H9 (cell line): Measurements from ENCODE around the gene MPV17L2. TPM values are rescaled to one million over a fixed set of nuclear protein-coding genes. Genes with fewer than 3 reads are reported as not detected.

Source experiments
- DNase-seq: peaks from one replicate; pipeline ENCODE4 v3.0.0-alpha.2; 2017
- H2AFZ ChIP-seq: one replicate; pipeline ENCODE4 v1.6.1; 2013; ENCODE audit warnings: mild to moderate bottlenecking, low read length, control low read depth, moderate library complexity
- H2AK5ac ChIP-seq: 2 replicates; pipeline ENCODE4 v1.6.1; 2013; ENCODE audit warnings: low read length, control low read depth, mixed read lengths; ENCODE audit not compliant: insufficient read length
- H2BK120ac ChIP-seq: one replicate; pipeline ENCODE4 v1.6.1; 2013; ENCODE audit warnings: low read depth, mild to moderate bottlenecking, low read length, control low read depth, inconsistent platforms; ENCODE audit not compliant: poor library complexity, severe bottlenecking
- H2BK12ac ChIP-seq: 2 replicates; pipeline ENCODE4 v1.6.1; 2013; ENCODE audit warnings: low read length, control low read depth, mixed read lengths, low read depth; ENCODE audit not compliant: insufficient read length
- H2BK15ac ChIP-seq: 2 replicates; pipeline ENCODE4 v1.6.1; 2013; ENCODE audit warnings: low read depth, low read length, control low read depth
- H2BK20ac ChIP-seq: one replicate; pipeline ENCODE4 v1.6.1; 2013; ENCODE audit warnings: low read depth, mild to moderate bottlenecking, low read length, control low read depth, inconsistent platforms; ENCODE audit not compliant: poor library complexity, severe bottlenecking
- H2BK5ac ChIP-seq: 2 replicates; pipeline ENCODE4 v1.6.1; 2013; ENCODE audit warnings: low read length, control low read depth, mixed read lengths; ENCODE audit not compliant: insufficient read length
- H3K14ac ChIP-seq: 2 replicates; pipeline ENCODE4 v1.6.1; 2013; ENCODE audit warnings: low read length, control low read depth; ENCODE audit not compliant: insufficient read depth
- H3K18ac ChIP-seq: 2 replicates; pipeline ENCODE4 v1.6.1; 2013; ENCODE audit warnings: low read depth, mild to moderate bottlenecking, mixed read lengths, low read length, control low read depth; ENCODE audit not compliant: insufficient read length
- H3K23ac ChIP-seq: 2 replicates; pipeline ENCODE4 v1.6.1; 2013; ENCODE audit warnings: low read length, control low read depth, mixed read lengths, low read depth; ENCODE audit not compliant: insufficient read length
- H3K23me2 ChIP-seq: 2 replicates; pipeline ENCODE4 v1.6.1; 2013; ENCODE audit warnings: low read depth, mild to moderate bottlenecking, mixed read lengths, low read length, control low read depth; ENCODE audit not compliant: insufficient read length, poor library complexity, severe bottlenecking
- H3K27ac ChIP-seq: 2 replicates; pipeline ENCODE4 v1.5.1; 2013; ENCODE audit warnings: low read length, control low read depth, mixed read lengths, low read depth; ENCODE audit not compliant: insufficient read length
- H3K27me3 ChIP-seq: 2 replicates; pipeline ENCODE4 v1.6.1; 2013; ENCODE audit warnings: low read length, control low read depth, inconsistent platforms; ENCODE audit not compliant: insufficient read depth
- H3K4ac ChIP-seq: 2 replicates; pipeline ENCODE4 v1.6.1; 2013; ENCODE audit warnings: low read depth, mild to moderate bottlenecking, control low read depth, inconsistent platforms, low read length, moderate library complexity
- H3K4me1 ChIP-seq: 2 replicates; pipeline ENCODE4 v1.6.1; 2013; ENCODE audit warnings: low read length, control low read depth, inconsistent platforms; ENCODE audit not compliant: insufficient read depth
- H3K4me2 ChIP-seq: 2 replicates; pipeline ENCODE4 v1.6.1; 2013; ENCODE audit warnings: low read length, control low read depth, mixed read lengths; ENCODE audit not compliant: insufficient read length, insufficient read depth
- H3K56ac ChIP-seq: 2 replicates; pipeline ENCODE4 v1.6.1; 2013; ENCODE audit warnings: low read depth, mild to moderate bottlenecking, mixed read lengths, low read length, control low read depth; ENCODE audit not compliant: insufficient read length
- H3K79me1 ChIP-seq: 2 replicates; pipeline ENCODE4 v1.6.1; 2013; ENCODE audit warnings: low read depth, mild to moderate bottlenecking, moderate library complexity, low read length, control low read depth, inconsistent platforms; ENCODE audit not compliant: insufficient read depth, poor library complexity, severe bottlenecking
- H3K79me2 ChIP-seq: 2 replicates; pipeline ENCODE4 v1.6.1; 2013; ENCODE audit warnings: low read length, control low read depth, inconsistent platforms; ENCODE audit not compliant: insufficient read depth
- H3K9ac ChIP-seq: 2 replicates; pipeline ENCODE4 v1.6.1; 2013; ENCODE audit warnings: low read length, control low read depth, mixed read lengths; ENCODE audit not compliant: insufficient read length; ENCODE audit errors: extremely low read depth
- H3K9me3 ChIP-seq: one replicate; pipeline ENCODE4 v1.6.1; 2013; ENCODE audit warnings: low read depth, low read length, inconsistent platforms; ENCODE audit not compliant: control insufficient read depth
- H3T11ph ChIP-seq: one replicate; pipeline ENCODE4 v1.6.1; 2013; ENCODE audit warnings: mild to moderate bottlenecking, low read length, control low read depth, inconsistent platforms
- H4K20me1 ChIP-seq: one replicate; pipeline ENCODE4 v1.6.1; 2013; ENCODE audit not compliant: control insufficient read depth, insufficient read length, insufficient read depth
- H4K5ac ChIP-seq: 2 replicates; pipeline ENCODE4 v1.6.1; 2013; ENCODE audit warnings: low read depth, mild to moderate bottlenecking, mixed read lengths, low read length, control low read depth; ENCODE audit not compliant: insufficient read length
- H4K8ac ChIP-seq: replicated peaks from 2 replicates; pipeline ENCODE4 v1.6.1; 2013; ENCODE audit warnings: low read length, control low read depth, mixed read lengths, low read depth; ENCODE audit not compliant: insufficient read length
- H4K91ac ChIP-seq: 2 replicates; pipeline ENCODE4 v1.6.1; 2013; ENCODE audit warnings: low read depth, mild to moderate bottlenecking, moderate library complexity, mixed read lengths, low read length, control low read depth; ENCODE audit not compliant: insufficient read length
- H3K27ac Mint-ChIP-seq, 3 experiments: 2 replicates in 2 of 3; 3 replicates in 1 of 3; pipeline ENCODE4 v1.8.0; 2020 to 2021; ENCODE audit warnings: mixed read lengths in 3 of 3, mild to moderate bottlenecking in 1 of 3, moderate library complexity in 1 of 3
- H3K27me3 Mint-ChIP-seq: 2 replicates; pipeline ENCODE4 v1.8.0; 2021; ENCODE audit warnings: low read depth, mild to moderate bottlenecking, moderate library complexity, mixed read lengths
- H3K36me3 Mint-ChIP-seq, 3 experiments: 2 replicates in 2 of 3; 3 replicates in 1 of 3; pipeline ENCODE4 v1.8.0; 2020 to 2021; ENCODE audit warnings: low read depth in 3 of 3, mixed read lengths in 3 of 3; ENCODE audit not compliant: insufficient read depth in 1 of 3
- H3K4me1 Mint-ChIP-seq, 2 experiments: 2 replicates each; pipeline ENCODE4 v1.8.0; 2020; ENCODE audit warnings: mixed read lengths in 2 of 2
- H3K4me3 Mint-ChIP-seq, 2 experiments: 2 replicates in 1 of 2; 3 replicates in 1 of 2; pipeline ENCODE4 v1.8.0; 2020 to 2021; ENCODE audit warnings: mild to moderate bottlenecking in 2 of 2, mixed read lengths in 2 of 2, moderate library complexity in 1 of 2
- H3K9me3 Mint-ChIP-seq, 2 experiments: 2 replicates in 1 of 2; 3 replicates in 1 of 2; pipeline ENCODE4 v1.8.0; 2020; ENCODE audit warnings: mild to moderate bottlenecking in 2 of 2, mixed read lengths in 2 of 2, moderate library complexity in 1 of 2
- WGBS: extraction: QIAGEN DNeasy Blood & Tissue Kit; methylation state at CpG from one replicate; pipeline ENCODE4 v1.1.7; 2013; ENCODE audit warnings: missing lambda C conversion rate, low lambda C conversion rate, mixed read lengths; ENCODE audit not compliant: insufficient read length; ENCODE audit errors: extremely low coverage; 5-methylcytosine and 5-hydroxymethylcytosine counted together
- total RNA-seq: library from RNA; stranded (reverse); gene quantifications from 2 replicates; pipeline ENCODE4 v1.2.1, GENCODE V29; 2021
- TF ChIP-seq, protein P1 (sequence below): fragments of 200-600 bp; sonication (generic); conservative IDR thresholded peaks from 3 replicates; pipeline ENCODE4 v1.8.0; 2021; ENCODE audit warnings: antibody characterized with exemption, mild to moderate bottlenecking

Gene MPV17L2
- total RNA-seq, 1 experiment from 2014 or later, result 26.4 TPM

DNA sequence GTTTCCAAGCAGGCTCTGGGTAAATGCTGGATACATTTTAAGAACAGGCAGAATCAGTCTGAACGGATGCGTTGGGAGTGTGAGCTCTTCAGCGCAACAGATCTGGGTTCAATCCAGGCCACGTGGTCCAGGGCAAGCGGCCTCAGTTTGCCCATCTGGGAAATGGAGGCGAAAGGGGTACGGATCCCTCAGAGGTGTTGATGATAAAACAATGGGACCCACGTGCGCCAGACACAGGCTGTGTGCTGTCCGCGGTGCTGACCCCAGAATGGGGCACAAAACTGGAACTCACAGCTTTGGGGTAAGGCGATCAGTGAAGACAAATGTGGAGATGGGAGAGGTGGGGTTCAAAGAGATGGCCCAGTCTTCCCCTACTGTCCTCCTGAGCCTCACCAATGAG, 46.3 kb downstream of the MPV17L2 start:
- H3K23ac ChIP-seq, result no peak overlapping the region
- H3K4me1 Mint-ChIP-seq, result no peaks in the 10 kb centered on the region

More for the DNA sequence above, 46.3 kb downstream of the MPV17L2 start:
- TF ChIP-seq, protein P1, sequence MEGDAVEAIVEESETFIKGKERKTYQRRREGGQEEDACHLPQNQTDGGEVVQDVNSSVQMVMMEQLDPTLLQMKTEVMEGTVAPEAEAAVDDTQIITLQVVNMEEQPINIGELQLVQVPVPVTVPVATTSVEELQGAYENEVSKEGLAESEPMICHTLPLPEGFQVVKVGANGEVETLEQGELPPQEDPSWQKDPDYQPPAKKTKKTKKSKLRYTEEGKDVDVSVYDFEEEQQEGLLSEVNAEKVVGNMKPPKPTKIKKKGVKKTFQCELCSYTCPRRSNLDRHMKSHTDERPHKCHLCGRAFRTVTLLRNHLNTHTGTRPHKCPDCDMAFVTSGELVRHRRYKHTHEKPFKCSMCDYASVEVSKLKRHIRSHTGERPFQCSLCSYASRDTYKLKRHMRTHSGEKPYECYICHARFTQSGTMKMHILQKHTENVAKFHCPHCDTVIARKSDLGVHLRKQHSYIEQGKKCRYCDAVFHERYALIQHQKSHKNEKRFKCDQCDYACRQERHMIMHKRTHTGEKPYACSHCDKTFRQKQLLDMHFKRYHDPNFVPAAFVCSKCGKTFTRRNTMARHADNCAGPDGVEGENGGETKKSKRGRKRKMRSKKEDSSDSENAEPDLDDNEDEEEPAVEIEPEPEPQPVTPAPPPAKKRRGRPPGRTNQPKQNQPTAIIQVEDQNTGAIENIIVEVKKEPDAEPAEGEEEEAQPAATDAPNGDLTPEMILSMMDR, result no peak
- Mint-ChIP-seq H3K4me3 (no peak overlapping the region), H3K27ac (no peak overlapping the region), H3K9me3 (no peaks in the 10 kb centered on the region), H3K27me3 (peaks cover 49% of the 10 kb centered on the region), H3K36me3 (no peaks in the 10 kb centered on the region)
- H4K91ac ChIP-seq, result no peak overlapping the region
- H3K4me2 ChIP-seq, result no peak overlapping the region
- H3K56ac ChIP-seq, result no peak overlapping the region
- H2BK15ac ChIP-seq, result no peak overlapping the region
- no CpG with 5 or more reads among the region's 12 CpGs for WGBS
- no peak overlapping the region for H3T11ph ChIP-seq
- no peak overlapping the region for H2BK12ac ChIP-seq
- H2BK120ac ChIP-seq, result no peak overlapping the region
- no peak overlapping the region for H3K14ac ChIP-seq
- H3K79me2 ChIP-seq, result no peaks in the 10 kb centered on the region
- DNase-seq, result peak; percentile 56
- no peak overlapping the region for H3K9ac ChIP-seq
- no peak overlapping the region for H3K27ac ChIP-seq
- no peak overlapping the region for H3K18ac ChIP-seq
- no peak overlapping the region for H4K5ac ChIP-seq
- no peak overlapping the region for H2AFZ ChIP-seq
- no peaks in the 10 kb centered on the region for H3K4me1 ChIP-seq
- H4K8ac ChIP-seq, result no peak overlapping the region
- H2BK20ac ChIP-seq, result no peak overlapping the region
- no peaks in the 10 kb centered on the region for H3K23me2 ChIP-seq
- no peak overlapping the region for H3K4ac ChIP-seq
- H2AK5ac ChIP-seq, result no peak overlapping the region
- no peaks in the 10 kb centered on the region for H3K79me1 ChIP-seq
- no peaks in the 10 kb centered on the region for H3K27me3 ChIP-seq
- no peaks in the 10 kb centered on the region for H3K9me3 ChIP-seq
- H2BK5ac ChIP-seq, result no peak overlapping the region
- H4K20me1 ChIP-seq, result no peaks in the 10 kb centered on the region
